Astrocyte of the hippocampus (primary cell): ENCODE data around the gene GPR68.
A peak's percentile ranks its signal among the peaks of the same experiment; 100 is the strongest.
"Not testable (repeated sequence)": the region's sequence is repeated elsewhere in the genome, so short reads cannot be mapped to it uniquely, and the experiment has no call there.

Source experiments
- DNase-seq: peaks from one replicate; pipeline ENCODE4 v3.0.0; 2011; ENCODE audit warnings: low read depth, low spot score

GPR68 gene

DNA sequence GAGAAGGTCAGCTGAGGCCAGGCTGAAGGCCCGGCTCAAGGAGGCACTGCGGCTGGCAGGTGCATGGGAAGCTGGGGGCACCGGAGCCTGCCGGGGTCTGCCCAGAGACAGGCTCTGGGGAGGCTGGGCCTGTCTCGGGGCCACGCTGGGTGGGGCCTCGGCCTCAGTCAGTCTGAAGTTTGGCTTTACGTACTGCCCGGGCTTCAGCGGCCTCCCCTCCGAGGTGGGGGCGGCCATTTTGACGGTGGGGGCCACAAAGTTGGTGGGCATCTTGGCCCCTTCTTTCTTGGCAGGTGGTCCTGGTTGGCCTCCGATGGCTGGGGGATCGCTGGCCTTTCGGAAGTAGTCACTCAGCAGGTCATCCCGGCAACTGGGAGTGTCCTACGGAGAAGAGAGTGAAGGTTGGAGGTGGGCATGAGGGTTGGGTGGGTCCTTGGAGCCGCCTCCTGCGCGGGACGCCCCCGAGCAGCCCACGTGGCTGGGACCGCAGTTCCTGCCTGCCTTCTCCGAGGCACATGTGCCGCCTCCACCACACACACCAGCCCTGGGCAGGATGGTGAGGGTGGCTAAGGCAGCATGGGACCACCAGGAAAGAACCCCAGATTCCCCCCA, 28.9 kb upstream of the GPR68 start:
- DNase-seq, result no peak

DNA sequence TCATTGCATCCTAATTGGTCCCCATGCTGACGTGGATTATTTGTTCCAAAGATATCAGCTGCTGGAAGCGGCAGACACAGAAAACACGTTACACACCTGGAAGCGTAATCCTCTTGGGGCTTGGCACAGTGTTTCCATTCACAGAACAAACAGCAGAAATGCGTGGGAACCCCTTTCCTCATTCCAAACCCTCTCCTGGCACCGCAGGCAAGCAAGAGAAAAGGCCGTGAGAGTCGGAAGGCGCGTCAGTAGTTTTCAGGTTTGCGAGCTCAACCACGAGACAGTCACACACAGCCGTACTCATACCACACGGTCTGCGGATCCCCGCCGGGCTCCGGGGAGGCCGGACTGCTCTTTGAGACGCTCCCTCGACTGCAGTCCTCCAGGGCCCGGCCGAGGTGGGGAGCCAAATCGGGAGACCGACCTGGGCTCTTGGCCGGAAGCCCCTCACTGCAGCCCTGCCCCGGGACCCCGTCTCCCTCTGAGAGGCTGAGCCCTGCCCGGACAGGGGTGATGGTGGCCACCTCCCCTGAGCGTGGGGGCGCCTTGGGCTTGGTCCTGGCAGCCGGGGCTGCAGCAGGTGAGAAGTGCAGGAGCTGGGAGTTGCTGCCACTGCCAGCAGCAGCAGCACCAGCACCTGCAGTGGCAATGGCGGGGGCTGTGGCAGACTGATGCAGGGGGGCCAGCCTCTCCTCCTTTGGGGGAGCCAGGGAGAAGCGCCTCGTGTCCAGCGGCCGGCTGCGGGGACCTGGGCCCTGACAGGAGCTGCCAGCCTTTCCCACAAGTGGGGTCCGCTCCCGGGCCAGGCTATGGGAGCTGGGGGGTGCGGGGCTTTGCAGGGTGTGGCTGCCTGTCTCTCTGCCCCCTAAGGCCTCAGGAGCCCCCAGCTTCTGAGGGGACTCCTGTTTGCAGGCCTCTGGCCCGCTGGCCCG, 28.1 kb upstream of the GPR68 start:
- DNase-seq, result no peak

DNA sequence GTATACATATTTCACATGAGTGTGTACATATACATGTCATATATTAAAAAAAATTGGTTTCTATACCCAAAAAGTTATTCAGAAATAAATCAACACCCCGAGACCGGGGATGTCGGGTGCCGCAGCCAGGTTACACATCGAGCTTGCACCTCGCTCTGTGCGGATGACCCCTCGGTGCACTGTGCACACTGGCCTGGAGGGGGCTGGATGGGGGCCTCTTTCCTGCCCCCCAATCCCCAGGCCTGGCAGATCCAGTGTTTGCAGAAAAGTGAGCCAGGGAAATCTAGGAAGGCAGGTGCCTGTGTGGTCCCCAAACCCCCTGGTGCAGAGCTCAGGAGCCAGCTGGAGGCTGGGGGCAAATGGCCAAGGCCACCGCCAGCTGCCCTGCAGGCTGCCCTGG, 27.1 kb upstream of the GPR68 start:
- no peak for DNase-seq

GRCh38 chr14:91270619-91271018, 26.1 kb upstream of the GPR68 start:
- no peak for DNase-seq

DNA sequence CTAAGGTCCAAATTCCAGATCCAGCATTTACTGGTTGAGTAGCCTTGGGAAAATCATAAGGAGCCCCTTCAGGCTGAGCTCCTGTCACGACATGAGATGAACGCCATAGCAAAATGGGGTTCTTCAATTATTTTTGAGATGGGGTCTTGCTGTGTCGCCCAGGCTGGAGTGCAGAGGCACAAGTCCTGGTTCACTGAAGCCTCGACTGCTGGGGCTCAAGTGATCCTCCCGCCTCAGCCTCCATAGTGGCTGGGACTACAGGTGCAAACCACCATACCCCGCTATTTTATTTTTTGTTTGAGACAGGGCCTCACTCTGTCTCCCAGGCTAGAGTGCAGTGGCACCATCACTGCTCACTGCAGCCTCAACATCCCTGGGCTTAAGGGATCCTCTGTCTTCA, 25.7 kb upstream of the GPR68 start:
- DNase-seq, result no peak

DNA sequence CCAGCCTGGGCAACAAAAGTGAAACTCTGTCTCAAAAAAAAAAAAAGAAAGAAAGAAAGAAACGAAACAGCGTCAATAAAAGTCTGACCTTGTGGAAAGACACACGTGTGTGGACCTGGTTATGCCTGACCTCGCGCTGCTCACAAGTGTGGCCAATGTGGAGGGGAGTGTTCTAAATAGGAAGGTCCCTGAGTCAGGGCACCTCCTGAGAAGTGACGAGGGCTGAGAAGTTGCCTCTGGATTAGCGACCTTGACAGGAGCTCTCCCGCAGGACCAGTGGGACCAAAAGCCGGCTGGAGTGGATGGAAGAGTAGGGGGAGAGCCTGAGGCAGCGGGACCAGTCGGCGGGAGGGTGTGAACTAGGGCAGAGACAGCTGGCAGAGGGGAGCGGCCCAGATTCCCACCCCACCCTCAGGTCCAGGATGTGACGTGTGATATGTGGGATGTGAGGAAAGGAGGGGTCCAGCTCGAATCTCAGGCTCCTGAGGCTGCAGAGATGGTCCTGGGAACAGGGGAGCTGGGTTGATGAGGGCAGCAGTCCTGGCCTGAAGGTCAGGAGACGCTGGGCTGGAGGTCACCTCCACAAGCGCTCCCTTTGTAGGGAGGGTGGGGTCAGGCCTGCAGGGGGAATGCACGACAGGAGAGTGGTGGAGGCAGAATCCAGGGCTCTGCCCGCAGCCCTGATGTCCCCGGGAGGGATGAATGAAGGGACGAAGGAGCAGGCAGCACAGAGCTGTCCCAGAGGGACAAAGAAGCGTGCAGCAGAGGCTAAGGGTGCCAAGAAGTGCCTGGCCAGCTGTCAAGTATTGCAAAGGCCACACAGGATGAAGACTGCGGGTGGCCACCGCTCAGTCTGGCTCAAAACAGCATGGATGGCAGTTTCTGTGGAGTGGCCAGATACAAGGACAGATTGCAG, 24.8 kb upstream of the GPR68 start:
- DNase-seq, result peak; percentile 51

- no peak for DNase-seq
Measured at GRCh38 chr14:91267965-91268437, 23.5 kb upstream of the GPR68 start.

DNA sequence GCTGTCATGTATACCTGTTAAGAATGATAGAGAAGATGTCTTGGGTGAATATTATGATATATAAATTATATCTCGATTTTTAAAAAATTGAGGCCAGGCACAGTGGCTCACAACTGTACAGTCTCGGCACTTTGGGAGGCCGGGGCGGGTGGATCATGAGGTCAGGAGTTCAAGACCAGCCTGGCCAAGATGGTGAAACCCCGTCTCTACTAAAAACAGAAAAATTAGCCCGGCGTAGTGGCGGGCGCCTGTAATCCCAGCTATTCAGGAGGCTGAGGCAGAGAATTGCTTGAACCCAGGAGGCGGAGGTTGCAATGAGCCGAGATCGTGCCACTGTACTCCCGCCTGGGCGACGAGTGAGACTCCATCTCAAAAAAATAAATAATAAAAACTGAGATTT, 21.8 kb upstream of the GPR68 start:
- not testable (repeated sequence) for DNase-seq

GRCh38 chr14:91265404-91265803, 20.9 kb upstream of the GPR68 start:
- no peak for DNase-seq

GRCh38 chr14:91264151-91265150, 19.9 kb upstream of the GPR68 start:
- DNase-seq, result peak; percentile 32

GRCh38 chr14:91263329-91263728, 18.8 kb upstream of the GPR68 start:
- DNase-seq, result no peak

DNA sequence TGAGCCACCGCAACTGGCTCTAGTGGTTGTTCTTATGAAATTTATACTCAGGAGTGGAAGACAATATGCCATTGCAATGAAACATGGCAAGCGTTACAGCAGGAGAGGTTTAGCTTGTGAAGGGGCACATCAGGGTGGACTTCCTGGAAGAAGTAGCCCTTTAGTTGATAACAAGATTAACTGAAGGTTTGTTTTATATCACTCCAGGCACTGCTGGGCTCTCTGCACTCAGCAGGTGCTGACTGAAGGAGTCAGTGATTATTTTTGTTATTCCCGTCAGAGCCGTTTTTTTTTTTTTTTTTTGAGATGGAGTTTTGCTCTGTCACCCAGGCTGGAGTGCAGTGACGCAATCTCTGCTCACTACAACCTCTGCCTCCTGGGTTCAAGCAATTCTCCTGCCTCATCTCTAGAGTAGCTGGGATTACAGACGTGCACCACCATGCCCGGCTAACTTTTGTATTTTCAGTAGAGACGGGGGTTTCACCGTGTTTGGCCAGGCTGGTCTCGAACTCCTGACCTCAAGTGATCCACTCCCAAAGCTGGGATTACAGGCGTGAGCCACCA, 17.6 kb upstream of the GPR68 start:
- no peak for DNase-seq

DNA sequence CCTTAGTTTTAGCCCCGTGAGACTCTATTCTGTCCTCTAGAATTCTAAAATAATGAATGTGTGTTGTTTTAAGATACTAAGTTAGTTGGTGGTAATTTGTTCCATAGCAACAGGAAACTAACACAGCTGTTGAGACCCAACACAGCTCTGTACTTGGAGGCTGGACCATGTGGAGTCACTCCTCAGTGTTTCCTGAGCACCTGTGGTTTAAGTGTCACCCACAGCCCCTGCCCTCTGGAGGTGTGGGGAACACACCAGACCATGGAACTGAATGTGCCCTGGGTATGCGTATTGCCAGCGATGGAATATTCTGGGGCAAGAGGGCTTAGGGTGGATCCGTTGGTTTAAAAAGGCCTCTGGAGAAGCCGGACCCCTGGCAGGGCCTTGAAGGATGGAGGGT, 16.6 kb upstream of the GPR68 start:
- no peak for DNase-seq

DNA sequence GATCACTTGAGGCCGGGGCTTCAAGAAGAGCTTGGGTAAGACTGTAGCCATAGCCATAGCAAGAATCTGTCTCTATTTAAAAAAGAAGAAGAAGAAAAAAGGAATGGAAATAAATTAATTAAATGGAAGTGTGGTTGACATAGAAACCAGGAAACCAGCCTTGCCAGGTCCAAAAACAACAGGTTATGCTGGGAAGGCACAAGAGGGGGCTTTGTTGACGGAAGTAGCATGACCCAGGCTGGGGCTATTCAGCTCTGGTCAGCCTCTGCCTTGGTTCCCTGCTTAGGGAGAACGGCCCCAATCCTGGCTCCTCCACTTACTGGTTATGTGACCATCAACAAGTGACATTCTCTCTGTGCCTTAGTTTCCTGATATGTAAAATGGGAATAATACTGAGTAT, 14.4 kb upstream of the GPR68 start:
- DNase-seq, result no peak

DNA sequence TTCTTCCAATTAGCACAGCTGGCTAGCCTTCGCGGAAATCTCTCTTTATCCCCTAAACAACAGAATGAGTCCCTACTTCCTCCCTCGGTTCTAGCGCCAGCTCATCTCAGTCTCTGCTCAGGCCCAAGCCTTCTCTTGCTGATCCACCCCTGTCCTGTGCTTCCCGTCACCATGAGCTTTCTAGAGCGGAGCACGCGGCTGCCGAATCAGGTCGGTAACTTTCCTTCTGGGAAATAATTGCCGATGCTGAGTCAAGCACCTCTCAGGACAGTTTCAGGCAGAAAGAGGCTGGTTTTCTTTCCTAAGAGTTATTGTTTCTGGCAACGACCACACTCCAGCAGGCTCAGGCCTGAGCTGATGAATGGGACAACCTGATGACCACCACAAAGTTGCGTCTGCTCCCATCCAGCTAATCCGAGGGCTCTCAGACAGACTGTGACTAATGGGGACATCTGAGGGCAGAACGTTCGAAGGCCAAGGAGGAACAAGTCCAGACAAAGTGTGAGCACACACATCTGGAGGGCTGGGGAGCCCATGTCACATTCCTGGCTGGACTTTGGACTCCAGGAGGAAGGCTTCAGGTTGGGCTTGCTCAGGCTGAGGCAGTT, 13.6 kb upstream of the GPR68 start:
- DNase-seq, result peak; percentile 48

- no peak for DNase-seq
Measured at GRCh38 chr14:91257328-91258010, 13.0 kb upstream of the GPR68 start.

- no peak for DNase-seq
Measured at GRCh38 chr14:91256661-91257060, 12.2 kb upstream of the GPR68 start.

DNA sequence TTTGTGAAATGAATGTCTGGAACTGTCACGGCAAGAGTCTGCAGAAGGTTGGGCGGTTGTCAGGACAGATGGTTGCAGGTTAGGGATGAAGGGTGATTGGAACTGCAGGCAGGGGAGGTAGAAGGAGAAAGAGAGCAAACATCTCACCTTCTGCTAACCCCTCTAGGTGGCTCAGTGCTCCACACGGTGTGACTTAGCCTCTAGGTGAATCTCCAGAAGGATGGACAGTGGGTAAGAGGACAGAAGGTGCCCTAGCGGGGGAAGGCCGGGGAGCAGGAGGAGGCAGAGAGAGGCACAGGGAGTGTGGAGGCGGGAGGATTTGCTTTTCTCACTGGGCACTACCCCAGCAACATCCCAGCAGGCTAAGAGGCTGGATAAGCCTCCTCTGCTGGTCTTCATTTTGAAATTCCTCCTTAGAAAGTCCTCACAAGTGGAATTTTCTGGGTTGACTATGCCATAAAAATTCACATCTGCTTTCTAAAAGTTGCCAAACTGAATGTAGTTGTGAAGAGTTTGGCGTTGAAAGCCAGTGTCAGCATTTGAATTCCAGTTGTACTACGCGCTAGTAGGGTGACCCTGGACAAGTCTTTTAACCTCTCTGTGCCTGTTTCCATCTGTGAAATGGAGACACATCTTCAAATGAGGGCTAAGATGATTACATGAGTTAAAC, 10.7 kb upstream of the GPR68 start:
- DNase-seq, result no peak

DNA sequence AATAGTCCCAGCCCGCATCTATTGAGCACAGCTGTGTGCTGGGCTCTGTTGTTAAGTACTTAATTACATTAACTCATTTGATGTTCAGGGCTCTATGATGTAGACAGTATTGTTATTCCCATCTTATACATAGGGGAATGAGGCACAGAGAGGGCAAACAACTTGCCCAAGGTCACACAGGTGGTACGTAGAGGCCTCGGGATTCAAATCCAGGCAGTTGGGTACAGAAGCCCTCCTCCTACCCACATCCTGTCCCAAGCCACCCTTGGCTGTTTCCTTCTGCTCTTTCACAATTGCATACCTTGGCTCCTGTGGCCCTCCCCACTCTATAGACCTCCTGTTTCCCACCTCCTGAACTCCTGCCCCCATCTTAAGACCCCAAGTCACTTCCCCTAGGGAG, 10.0 kb upstream of the GPR68 start:
- no peak for DNase-seq
